IPS DF 4.7 (cell line): ENCODE measurements around the gene LONRF3.

Experiments used
- DNase-seq: peaks from one replicate; pipeline ENCODE4 v3.0.0-alpha.2; 2013; ENCODE audit warnings: low spot score; ENCODE audit errors: extremely low read depth

The LONRF3 gene

GRCh38 chrX:118974088-118974907 is at the start of gene LONRF3:
TSS of gene LONRF3 (plus strand) at chrX:118974618. CDS start at chrX:118974781, 163 bp downstream.
- DNase-seq = no peak

- DNase-seq = no peak
Measured at GRCh38 chrX:118928151-118928550, 46.3 kb upstream of the LONRF3 start.

DNA sequence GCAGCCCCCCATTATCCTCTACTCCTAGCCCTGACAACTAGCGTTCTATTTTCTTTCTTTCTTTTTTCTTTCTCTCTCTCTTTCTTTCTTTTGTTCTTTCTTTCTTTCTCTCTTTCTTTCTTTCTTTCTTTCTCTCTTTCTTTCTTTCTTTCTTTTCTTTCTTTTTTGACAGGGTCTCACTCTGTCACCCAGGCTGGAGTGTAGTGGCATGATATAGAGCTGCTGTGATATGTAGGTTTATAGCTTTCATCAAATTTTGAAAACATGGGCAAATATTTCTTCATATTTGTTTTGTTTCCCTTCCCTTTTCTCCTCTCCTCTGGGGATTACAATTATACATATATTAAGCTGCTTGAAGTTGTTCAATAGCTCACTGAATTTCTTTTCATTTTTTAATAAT is 39.1 kb upstream of the LONRF3 start:
- no peak for DNase-seq

- DNase-seq = no peak
Measured at GRCh38 chrX:118941147-118941546, 33.3 kb upstream of the LONRF3 start.

DNA sequence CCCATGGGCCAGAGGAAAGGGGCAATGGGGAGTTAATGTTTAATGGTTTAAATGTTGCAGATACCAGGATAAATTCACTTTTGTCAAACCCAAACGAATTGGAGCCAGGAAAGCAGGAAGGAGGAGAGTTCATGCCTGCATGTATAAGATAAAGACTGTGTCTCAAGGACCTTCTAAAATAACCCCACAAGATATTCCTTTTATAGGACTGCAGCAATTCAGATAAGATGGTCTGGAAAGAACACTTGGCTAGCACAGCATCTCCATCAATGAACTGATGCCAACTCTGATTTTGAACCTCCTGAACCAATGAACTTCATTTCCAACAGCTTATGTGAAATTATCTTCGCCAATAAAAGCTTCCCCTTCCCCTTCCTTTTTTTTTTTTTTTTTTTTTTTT is 31.3 kb upstream of the LONRF3 start:
- no peak for DNase-seq

DNA sequence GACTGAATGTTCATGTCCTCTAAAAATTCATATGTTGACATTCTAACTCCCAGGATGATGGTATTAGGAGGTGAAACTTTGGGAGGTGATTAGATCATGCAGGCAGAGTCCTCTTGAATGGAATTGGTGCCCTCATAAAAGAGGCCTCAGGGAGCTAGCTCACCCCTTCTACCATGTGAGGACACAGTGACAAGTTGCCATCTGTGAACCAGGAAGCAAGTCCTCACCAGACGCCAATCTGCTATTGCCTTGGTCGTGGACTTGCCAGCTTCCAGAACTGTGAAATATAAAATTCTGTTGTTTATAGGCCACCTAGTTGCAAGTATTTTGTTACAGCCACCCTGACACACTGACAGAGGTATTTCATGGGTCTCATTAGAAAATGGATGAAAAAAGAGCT is 28.5 kb upstream of the LONRF3 start:
- DNase-seq = no peak

DNA sequence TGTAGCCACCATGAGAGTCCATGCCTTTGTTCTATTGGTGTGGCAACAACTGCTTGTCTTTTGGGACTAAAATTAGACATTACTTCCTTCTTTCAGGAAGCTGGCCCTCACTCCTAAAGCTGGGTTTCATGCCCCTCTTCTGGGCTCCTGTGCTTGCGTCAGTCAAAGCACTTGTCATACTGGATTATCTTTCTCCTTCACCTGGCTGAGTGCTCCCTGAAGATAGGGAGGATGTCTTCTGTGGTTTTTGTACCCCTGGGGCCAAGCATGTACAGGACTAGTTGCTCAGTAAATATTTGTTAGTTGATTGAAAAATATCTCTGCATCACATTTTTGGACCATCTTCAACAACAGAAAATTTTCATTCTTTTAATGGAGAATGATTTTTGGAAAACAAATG is 26.1 kb upstream of the LONRF3 start:
- no peak for DNase-seq

GRCh38 chrX:118961866-118962560 is 12.4 kb upstream of the LONRF3 start:
- DNase-seq = no peak

GRCh38 chrX:118963159-118963558 is 11.3 kb upstream of the LONRF3 start:
- no peak for DNase-seq

DNA sequence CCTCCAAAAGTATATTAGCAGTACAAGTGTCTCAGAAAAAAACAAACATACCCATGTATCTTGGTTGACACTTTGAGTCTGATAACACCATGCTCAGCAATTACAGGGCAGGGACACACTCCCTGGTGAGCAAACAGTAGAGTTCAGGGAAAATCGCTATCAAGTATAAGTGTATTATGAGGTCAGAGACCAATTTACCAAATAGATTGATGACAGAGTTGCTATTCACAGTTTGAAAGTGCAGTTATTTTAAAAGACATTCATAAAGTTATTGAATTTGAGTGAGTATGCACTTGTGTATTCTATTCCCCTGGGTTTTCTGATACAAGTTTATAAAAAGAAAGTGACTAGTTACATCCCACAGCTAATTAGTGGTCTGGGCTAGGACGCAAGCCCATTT is 10.2 kb upstream of the LONRF3 start:
- no peak for DNase-seq

DNA sequence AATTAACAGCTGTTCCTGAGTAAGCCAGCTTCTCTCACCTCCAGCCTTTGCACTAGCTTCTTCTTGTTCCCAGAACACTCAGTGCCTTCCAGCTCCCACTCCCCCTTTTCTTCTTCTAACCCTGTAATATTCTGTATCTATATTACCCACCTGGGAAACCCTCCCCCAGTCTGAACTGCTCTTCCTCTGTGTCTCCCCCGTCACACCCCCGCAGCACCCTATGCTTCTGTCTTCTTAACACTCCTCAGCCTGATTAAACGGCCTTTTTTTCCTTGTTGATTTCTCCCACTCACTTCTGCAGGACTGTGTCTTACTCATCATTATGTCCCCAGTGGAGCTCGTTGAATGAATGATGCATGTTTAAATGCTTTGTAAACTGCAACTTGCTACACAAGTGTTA is 9.0 kb upstream of the LONRF3 start:
- DNase-seq = no peak

GRCh38 chrX:118968031-118968430 is 6.4 kb upstream of the LONRF3 start:
- no peak for DNase-seq

- no peak for DNase-seq
Measured at GRCh38 chrX:118971552-118971951, 2.9 kb upstream of the LONRF3 start.

DNA sequence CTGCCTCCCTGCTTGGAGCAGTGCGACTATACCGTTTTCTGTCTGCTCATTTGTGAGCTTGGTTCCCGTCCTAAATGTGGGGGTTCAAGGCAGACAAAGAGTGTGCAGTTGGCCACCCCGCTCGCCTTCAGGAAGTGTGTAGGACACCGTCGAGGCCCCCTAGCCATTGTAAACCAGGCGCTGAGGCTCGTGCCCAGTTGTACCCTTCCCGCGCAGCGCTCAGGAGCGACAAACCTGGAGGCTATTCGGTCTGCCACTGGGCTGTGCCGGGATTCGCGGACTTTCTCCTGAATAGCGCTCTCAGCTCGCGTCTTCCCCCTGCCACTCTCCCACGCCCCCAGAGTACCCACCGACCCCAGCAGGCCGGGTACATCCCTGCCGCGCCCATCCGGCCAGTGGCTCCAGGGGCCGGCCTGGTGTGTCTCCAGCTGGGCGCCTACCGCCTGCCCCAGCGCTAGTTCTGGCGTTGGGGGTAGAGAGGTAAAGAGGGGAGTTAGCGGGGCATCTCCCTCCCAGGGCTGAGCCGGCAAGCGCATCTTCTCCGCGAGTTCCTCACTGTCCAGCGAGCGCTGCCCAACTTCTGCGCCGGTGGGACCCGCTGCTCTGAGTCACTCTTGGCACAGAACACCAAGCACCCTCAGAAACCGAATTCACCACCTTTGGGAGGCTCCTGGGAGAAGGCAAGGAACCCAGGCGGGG is 880 bp upstream of the LONRF3 start:
- no peak for DNase-seq

- no peak for DNase-seq
Measured at GRCh38 chrX:118974908-118975671, 672 bp downstream of the LONRF3 start.

DNA sequence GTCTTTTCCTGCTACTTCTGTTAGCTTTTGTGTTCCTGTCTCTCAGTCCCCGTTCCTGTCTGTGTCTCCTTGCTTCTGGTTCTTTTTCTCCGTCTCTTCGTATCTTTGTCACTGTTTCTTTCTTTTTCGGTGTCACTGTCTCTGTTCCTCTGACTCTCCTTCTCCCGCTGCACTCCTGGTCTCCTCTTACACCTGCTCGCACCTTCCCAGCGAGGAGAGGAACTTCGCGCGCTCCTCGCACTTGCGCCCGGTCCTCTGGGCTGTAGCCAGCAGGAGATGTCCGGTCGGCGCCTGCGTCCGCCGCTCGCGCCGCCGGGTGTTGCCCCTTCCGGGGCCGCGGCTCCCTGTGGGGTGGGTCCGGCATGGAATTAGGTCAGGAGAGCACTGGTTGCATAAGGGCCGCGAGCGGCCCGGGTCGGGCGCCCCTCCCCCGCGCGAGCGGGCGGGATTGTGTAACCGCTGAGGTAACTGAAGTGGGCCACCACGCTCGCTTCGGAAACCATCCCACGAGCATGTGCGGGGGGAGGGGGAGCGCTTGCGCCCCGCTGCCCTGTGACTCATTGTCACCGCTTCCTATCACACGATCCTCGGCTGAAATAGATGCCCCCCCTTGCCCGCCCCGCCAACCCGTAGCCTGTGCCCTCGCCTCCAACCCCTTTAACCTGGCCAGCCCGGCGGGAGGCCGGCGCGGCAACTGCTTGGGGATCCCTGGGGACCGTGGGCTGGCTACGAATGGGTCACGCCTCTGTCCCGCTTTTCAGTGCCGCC is 1.6 kb downstream of the LONRF3 start:
- DNase-seq = no peak

- no peak for DNase-seq
Measured at GRCh38 chrX:118976599-118977340, 2.4 kb downstream of the LONRF3 start.

DNA sequence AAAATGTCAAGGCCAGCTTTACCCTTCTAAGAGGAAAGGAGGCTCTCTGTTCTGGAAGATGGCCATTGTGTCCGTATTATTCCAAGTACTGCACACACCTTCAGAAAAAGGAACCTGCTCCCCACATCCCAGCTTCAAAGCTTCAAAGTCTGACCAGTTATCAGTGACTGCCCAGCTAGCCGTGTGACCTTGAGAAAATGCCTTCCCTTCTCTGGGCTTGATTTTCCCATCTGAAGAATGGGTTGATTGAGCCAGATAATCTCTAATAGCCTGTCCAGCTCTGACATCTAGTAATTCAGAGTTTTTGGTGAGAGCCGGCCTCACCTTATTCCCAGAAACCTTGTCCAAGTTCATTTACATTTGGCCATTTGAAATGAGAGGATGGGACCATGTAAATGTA is 3.0 kb downstream of the LONRF3 start:
- no peak for DNase-seq

DNA sequence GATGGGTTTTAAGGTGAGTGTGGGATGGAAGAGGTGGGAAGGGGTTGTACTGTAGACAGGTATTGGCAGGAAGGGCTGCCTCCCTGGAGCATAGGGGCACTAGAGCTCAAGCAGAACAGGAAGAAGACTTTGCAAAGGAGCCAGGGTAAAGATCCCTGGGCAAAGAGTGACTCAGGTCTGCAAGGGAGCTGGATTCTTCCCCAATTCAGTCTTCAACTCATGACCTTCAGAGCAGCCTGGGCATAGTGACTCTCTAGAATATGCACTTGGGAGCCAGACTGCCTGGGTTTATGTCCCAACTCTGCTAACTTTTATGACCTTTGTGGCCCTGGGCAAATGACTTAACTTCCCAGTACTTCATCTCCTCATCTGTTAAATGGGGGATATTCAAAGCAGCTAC is 4.0 kb downstream of the LONRF3 start:
- no peak for DNase-seq

DNA sequence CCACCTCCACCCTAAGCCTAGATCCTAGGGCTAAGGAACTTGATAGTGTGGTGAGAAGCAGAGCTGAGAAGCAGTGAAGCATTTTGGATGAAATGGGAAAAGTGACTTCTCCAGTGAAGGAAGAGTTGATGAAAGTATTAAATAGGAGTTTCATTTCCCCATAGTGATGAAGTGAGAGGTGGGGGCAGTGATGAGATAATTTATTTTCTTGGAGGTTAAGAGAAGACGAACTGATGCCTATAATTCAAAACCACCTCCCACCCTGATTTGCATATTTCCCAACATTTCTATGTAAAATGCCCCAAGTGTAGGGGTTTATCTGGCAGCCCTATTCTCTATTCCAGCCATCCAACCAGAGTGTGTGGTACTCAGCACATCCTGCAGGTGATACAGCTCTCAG is 6.3 kb downstream of the LONRF3 start:
- DNase-seq = no peak
